PFSK-1 (cell line): ENCODE measurements around the gene DNTT.

ENCODE experiments used
- POLR2AphosphoS5 ChIP-seq: IDR thresholded peaks from 2 replicates; pipeline ENCODE4 v1.6.1; 2012; ENCODE audit warnings: low read depth, mild to moderate bottlenecking, control low read depth, low read length, moderate library complexity
- SIN3A ChIP-seq: IDR thresholded peaks from 2 replicates; pipeline ENCODE4 v1.6.1; 2012; ENCODE audit warnings: mild to moderate bottlenecking, low read length, moderate library complexity, borderline replicate concordance; ENCODE audit not compliant: insufficient read depth

DNA sequence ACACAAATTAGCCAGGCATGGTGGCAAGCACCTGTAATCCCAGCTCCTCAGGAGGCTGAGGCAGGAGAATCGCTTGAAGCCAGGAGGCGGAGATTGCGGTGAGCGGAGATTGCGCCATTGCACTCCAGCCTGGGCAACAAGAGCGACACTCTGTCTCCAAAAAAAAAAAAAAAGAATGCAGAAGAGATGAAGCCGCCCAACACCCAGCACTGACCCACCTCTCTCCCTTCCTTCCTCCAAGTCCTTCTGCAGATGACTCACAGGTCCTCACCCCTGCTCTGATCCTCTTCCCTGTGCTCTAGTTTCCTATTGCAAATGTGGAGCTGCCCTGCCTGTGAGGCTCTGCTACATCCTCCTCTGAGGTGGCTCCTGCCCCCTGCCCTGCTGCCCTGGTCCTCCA lies 76.6 kb downstream of the DNTT start:
- TF ChIP-seq POLR2AphosphoS5 (no peak), SIN3A (no peak)
